NK-92 treated with Interleukin-12 subunit alpha and Interleukin-12 subunit beta, amount 100 ng/mL, for 24 hours (cell line): Measurements from ENCODE around the gene CRKL.
"Not testable (repeated sequence)": the region's sequence is repeated elsewhere in the genome, so short reads cannot be mapped to it uniquely, and the experiment has no call there.

ENCODE experiments used
- DNase-seq: peaks from one replicate; lab custom pipeline; 2025; lab: John Stamatoyannopoulos, UW

CRKL gene

GRCh38 chr22:20916916-20917810 is at the start of gene CRKL:
Gene CRKL, plus strand, starts transcription at chr22:20917407. Its CDS starts 528 bp downstream, at chr22:20917935.
- DNase-seq, result peak; percentile 93

GRCh38 chr22:20868025-20868962 is 48.9 kb upstream of the CRKL start:
- DNase-seq, result no peak

- DNase-seq, result no peak
Observed at GRCh38 chr22:20869234-20869633, 48.0 kb upstream of the CRKL start.

GRCh38 chr22:20873214-20873613 is 44.0 kb upstream of the CRKL start:
- no peak for DNase-seq

- no peak for DNase-seq
Observed at GRCh38 chr22:20875296-20875695, 41.9 kb upstream of the CRKL start.

- DNase-seq, result no peak
Observed at GRCh38 chr22:20877715-20878114, 39.5 kb upstream of the CRKL start.

- DNase-seq, result no peak
Observed at GRCh38 chr22:20881231-20881630, 36.0 kb upstream of the CRKL start.

GRCh38 chr22:20881869-20882815 is 35.1 kb upstream of the CRKL start:
- no peak for DNase-seq

GRCh38 chr22:20882855-20883254 is 34.4 kb upstream of the CRKL start:
- no peak for DNase-seq

GRCh38 chr22:20884454-20884853 is 32.8 kb upstream of the CRKL start:
- no peak for DNase-seq

- no peak for DNase-seq
Observed at GRCh38 chr22:20885017-20885556, 32.1 kb upstream of the CRKL start.

- DNase-seq, result no peak
Observed at GRCh38 chr22:20885557-20886323, 31.5 kb upstream of the CRKL start.

GRCh38 chr22:20887375-20887774 is 29.8 kb upstream of the CRKL start:
- DNase-seq, result no peak

GRCh38 chr22:20889025-20889704 is 28.0 kb upstream of the CRKL start:
- no peak for DNase-seq

- no peak for DNase-seq
Observed at GRCh38 chr22:20889904-20890540, 27.2 kb upstream of the CRKL start.

GRCh38 chr22:20890975-20891374 is 26.2 kb upstream of the CRKL start:
- no peak for DNase-seq

- DNase-seq, result not testable (repeated sequence)
Observed at GRCh38 chr22:20897737-20898136, 19.5 kb upstream of the CRKL start.

- peak; percentile 3 for DNase-seq
Observed at GRCh38 chr22:20899827-20900423, 17.3 kb upstream of the CRKL start.
